Neural cell (in vitro differentiated cells): ENCODE data around the gene TP53INP2. TPM values are rescaled to one million over a fixed set of nuclear protein-coding genes. Genes with fewer than 3 reads are reported as not detected.

Experiments
- H2AFZ ChIP-seq: fragments of 200-600, 300-800 bp; sonication (generic), shearing (Covaris generic); 2 replicates; pipeline ENCODE4 v1.6.0; 2014; ENCODE audit warnings: low read depth, mild to moderate bottlenecking, antibody characterized with exemption, low read length, moderate library complexity
- H3F3A ChIP-seq: fragments of 200-600 bp; shearing (Covaris generic); 2 replicates; pipeline ENCODE4 v1.6.1; 2016; ENCODE audit warnings: mild to moderate bottlenecking, moderate library complexity, mixed read lengths, antibody characterized with exemption, low read length; ENCODE audit not compliant: insufficient read depth, poor library complexity, severe bottlenecking
- H3K27ac ChIP-seq: fragments of 200-600, 300-800 bp; sonication (generic), shearing (Covaris generic); 2 replicates; pipeline ENCODE4 v1.5.1; 2014; ENCODE audit warnings: mild to moderate bottlenecking, low read length, moderate library complexity
- H3K27me3 ChIP-seq: fragments of 300-800, 200-600 bp; sonication (generic), shearing (Covaris generic); 2 replicates; pipeline ENCODE4 v1.6.0; 2014; ENCODE audit warnings: mild to moderate bottlenecking, low read depth, low read length, moderate library complexity; ENCODE audit not compliant: insufficient read depth
- H3K36me3 ChIP-seq: fragments of 300-800, 200-600 bp; sonication (generic), shearing (Covaris generic); 2 replicates; pipeline ENCODE4 v1.5.1; 2014; ENCODE audit warnings: mild to moderate bottlenecking, antibody characterized with exemption, low read length, moderate library complexity; ENCODE audit not compliant: insufficient read depth
- H3K4me2 ChIP-seq: fragments of 300-800, 200-600 bp; sonication (generic), shearing (Covaris generic); 2 replicates; pipeline ENCODE4 v1.6.0; 2014; ENCODE audit warnings: mild to moderate bottlenecking, low read length
- H3K4me3 ChIP-seq: fragments of 300-800, 200-600 bp; sonication (generic), shearing (Covaris generic); 2 replicates; pipeline ENCODE4 v1.5.1; 2014; ENCODE audit warnings: mild to moderate bottlenecking, low read length, moderate library complexity
- H3K79me2 ChIP-seq: fragments of 200-600 bp; shearing (Covaris generic); replicated peaks from 2 replicates; pipeline ENCODE4 v1.6.0; 2014; ENCODE audit warnings: mild to moderate bottlenecking, low read length, moderate library complexity; ENCODE audit not compliant: insufficient read depth
- H3K9ac ChIP-seq: fragments of 300-800, 200-600 bp; sonication (generic), shearing (Covaris generic); 2 replicates; pipeline ENCODE4 v1.6.1; 2016; ENCODE audit warnings: mild to moderate bottlenecking, low read length, mixed read lengths
- H3K9me2 ChIP-seq: fragments of 200-600 bp; shearing (Covaris generic); 2 replicates; pipeline ENCODE4 v1.6.1; 2016; ENCODE audit warnings: mild to moderate bottlenecking, low read length, mixed read lengths; ENCODE audit not compliant: insufficient read depth
- H3K9me3 ChIP-seq: fragments of 200-600, 300-800 bp; sonication (generic), shearing (Covaris generic); 2 replicates; pipeline ENCODE4 v1.6.1; 2016; ENCODE audit warnings: mild to moderate bottlenecking, mixed run types, low read length, moderate library complexity, mixed read lengths
- H4K20me1 ChIP-seq: fragments of 200-600 bp; shearing (Covaris generic); 2 replicates; pipeline ENCODE4 v1.6.1; 2016; ENCODE audit warnings: mild to moderate bottlenecking, mixed run types; ENCODE audit not compliant: insufficient read depth
- EP300 ChIP-seq: fragments of 450-650 bp; conservative IDR thresholded peaks from 2 replicates; pipeline ENCODE4 v1.6.1; 2014; ENCODE audit warnings: antibody characterized with exemption, mild to moderate bottlenecking, moderate library complexity; ENCODE audit not compliant: poor library complexity, severe bottlenecking
- EZH2 ChIP-seq: fragments of 200-600, 300-800 bp; shearing (Covaris generic), sonication (generic); IDR thresholded peaks from 2 replicates; pipeline ENCODE4 v1.6.1; 2014; ENCODE audit warnings: antibody characterized with exemption, low read length, borderline replicate concordance, mild to moderate bottlenecking; ENCODE audit not compliant: insufficient read depth, poor library complexity, severe bottlenecking
- MXI1 ChIP-seq: fragments of 450-650 bp; conservative IDR thresholded peaks from 2 replicates; pipeline ENCODE4 v1.6.1; 2014; ENCODE audit warnings: antibody characterized with exemption, mild to moderate bottlenecking; ENCODE audit not compliant: poor library complexity, severe bottlenecking
- POLR2AphosphoS5 ChIP-seq: IDR thresholded peaks from 2 replicates; pipeline ENCODE4 v1.6.1; 2012
- RAD21 ChIP-seq: fragments of 450-650 bp; conservative IDR thresholded peaks from 2 replicates; pipeline ENCODE4 v1.6.1; 2014; ENCODE audit warnings: antibody characterized with exemption, mild to moderate bottlenecking, moderate library complexity
- SMC3 ChIP-seq: fragments of 450-650 bp; conservative IDR thresholded peaks from 2 replicates; pipeline ENCODE4 v1.6.1; 2014; ENCODE audit warnings: antibody characterized with exemption, mild to moderate bottlenecking, moderate library complexity; ENCODE audit not compliant: poor library complexity
- TAF1 ChIP-seq: IDR thresholded peaks from 2 replicates; pipeline ENCODE4 v1.6.1; 2012; ENCODE audit warnings: low read depth
- polyA plus RNA-seq: library from polyadenylated mRNA; depleted of rRNA; stranded (reverse); fragments of >200 nt; gene quantifications from 2 replicates; pipeline ENCODE4 v1.2.3, GENCODE V29; 2014
- TF ChIP-seq, protein P1 (sequence below): IDR thresholded peaks from 2 replicates; pipeline ENCODE4 v1.6.1; 2012; ENCODE audit warnings: borderline replicate concordance
- TF ChIP-seq, protein P2 (sequence below): fragments of 450-650 bp; IDR thresholded peaks from 2 replicates; pipeline ENCODE4 v1.5.1; 2014; ENCODE audit warnings: antibody characterized with exemption, mild to moderate bottlenecking, moderate library complexity; ENCODE audit not compliant: poor library complexity, severe bottlenecking

Gene TP53INP2
- polyA plus RNA-seq, 1 donor from 2014 or later: 11.5 TPM

GRCh38 chr20:34680586-34681175 lies 23.5 kb upstream of the TP53INP2 start:
- Histone ChIP-seq H3F3A (no peaks in the 10 kb centered on the region), H3K9me3 (no peaks in the 10 kb centered on the region), H3K4me2 (no peak overlapping the region), H3K79me2 (peaks cover 8% of the 10 kb centered on the region), H3K9ac (no peak overlapping the region), H3K9me2 (no peaks in the 10 kb centered on the region), H3K4me3 (no peak overlapping the region), H3K27ac (no peak overlapping the region), H3K36me3 (no peaks in the 10 kb centered on the region), H4K20me1 (no peaks in the 10 kb centered on the region), H2AFZ (no peak overlapping the region), H3K27me3 (no peaks in the 10 kb centered on the region)
- TF ChIP-seq, protein P1, sequence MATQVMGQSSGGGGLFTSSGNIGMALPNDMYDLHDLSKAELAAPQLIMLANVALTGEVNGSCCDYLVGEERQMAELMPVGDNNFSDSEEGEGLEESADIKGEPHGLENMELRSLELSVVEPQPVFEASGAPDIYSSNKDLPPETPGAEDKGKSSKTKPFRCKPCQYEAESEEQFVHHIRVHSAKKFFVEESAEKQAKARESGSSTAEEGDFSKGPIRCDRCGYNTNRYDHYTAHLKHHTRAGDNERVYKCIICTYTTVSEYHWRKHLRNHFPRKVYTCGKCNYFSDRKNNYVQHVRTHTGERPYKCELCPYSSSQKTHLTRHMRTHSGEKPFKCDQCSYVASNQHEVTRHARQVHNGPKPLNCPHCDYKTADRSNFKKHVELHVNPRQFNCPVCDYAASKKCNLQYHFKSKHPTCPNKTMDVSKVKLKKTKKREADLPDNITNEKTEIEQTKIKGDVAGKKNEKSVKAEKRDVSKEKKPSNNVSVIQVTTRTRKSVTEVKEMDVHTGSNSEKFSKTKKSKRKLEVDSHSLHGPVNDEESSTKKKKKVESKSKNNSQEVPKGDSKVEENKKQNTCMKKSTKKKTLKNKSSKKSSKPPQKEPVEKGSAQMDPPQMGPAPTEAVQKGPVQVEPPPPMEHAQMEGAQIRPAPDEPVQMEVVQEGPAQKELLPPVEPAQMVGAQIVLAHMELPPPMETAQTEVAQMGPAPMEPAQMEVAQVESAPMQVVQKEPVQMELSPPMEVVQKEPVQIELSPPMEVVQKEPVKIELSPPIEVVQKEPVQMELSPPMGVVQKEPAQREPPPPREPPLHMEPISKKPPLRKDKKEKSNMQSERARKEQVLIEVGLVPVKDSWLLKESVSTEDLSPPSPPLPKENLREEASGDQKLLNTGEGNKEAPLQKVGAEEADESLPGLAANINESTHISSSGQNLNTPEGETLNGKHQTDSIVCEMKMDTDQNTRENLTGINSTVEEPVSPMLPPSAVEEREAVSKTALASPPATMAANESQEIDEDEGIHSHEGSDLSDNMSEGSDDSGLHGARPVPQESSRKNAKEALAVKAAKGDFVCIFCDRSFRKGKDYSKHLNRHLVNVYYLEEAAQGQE: no peak
- no peak for TF ChIP-seq MXI1

DNA sequence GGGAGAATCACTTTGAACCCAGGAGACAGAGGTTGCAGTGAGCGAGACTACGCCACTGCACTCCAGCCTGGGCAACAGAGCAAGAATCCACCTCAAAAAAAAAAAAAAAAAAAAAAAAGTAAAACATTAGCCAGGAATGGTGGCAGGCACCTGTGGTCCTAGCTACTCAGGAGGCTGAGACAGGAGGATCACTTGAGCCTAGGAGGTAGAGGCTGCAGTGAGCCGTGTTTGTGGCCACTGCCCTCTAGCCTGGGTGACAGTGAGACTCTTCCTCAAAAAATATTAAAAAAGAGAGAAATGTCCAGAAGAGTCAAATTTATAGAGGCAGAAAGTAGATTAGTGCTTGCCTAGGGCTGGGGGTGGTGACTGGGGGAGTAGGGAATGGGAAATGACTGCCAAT lies 20.5 kb upstream of the TP53INP2 start:
- Histone ChIP-seq H3K36me3 (no peaks in the 10 kb centered on the region), H4K20me1 (no peaks in the 10 kb centered on the region), H3K27ac (no peak overlapping the region), H3K27me3 (no peaks in the 10 kb centered on the region), H3K9me2 (no peaks in the 10 kb centered on the region), H3K4me2 (no peak overlapping the region), H3K9me3 (no peaks in the 10 kb centered on the region), H2AFZ (no peak overlapping the region), H3K9ac (no peak overlapping the region), H3K79me2 (no peaks in the 10 kb centered on the region), H3F3A (no peaks in the 10 kb centered on the region), H3K4me3 (no peak overlapping the region)
- no peak for TF ChIP-seq EP300
- no peak for TF ChIP-seq MXI1
- TF ChIP-seq, protein P1: no peak
- TF ChIP-seq SMC3: no peak
- no peak for TF ChIP-seq POLR2AphosphoS5
- TF ChIP-seq, protein P2, sequence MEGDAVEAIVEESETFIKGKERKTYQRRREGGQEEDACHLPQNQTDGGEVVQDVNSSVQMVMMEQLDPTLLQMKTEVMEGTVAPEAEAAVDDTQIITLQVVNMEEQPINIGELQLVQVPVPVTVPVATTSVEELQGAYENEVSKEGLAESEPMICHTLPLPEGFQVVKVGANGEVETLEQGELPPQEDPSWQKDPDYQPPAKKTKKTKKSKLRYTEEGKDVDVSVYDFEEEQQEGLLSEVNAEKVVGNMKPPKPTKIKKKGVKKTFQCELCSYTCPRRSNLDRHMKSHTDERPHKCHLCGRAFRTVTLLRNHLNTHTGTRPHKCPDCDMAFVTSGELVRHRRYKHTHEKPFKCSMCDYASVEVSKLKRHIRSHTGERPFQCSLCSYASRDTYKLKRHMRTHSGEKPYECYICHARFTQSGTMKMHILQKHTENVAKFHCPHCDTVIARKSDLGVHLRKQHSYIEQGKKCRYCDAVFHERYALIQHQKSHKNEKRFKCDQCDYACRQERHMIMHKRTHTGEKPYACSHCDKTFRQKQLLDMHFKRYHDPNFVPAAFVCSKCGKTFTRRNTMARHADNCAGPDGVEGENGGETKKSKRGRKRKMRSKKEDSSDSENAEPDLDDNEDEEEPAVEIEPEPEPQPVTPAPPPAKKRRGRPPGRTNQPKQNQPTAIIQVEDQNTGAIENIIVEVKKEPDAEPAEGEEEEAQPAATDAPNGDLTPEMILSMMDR: no peak
- TF ChIP-seq EZH2: no peak
- no peak for TF ChIP-seq TAF1
- TF ChIP-seq RAD21: no peak
